CD14-positive monocyte (primary cell): ENCODE results near the gene PDLIM7. TPM values are rescaled to one million over a fixed set of nuclear protein-coding genes. Genes with fewer than 3 reads are reported as not detected.

ENCODE experiments used
- DNase-seq, 3 donors: peaks; one replicate each; pipeline ENCODE4 v3.0.0-alpha.2; 2011 to 2022
- H2AFZ ChIP-seq: 2 replicates; pipeline ENCODE4 v1.6.0; 2012; ENCODE audit warnings: mild to moderate bottlenecking, low read depth, low read length, inconsistent platforms; ENCODE audit not compliant: insufficient read depth, poor library complexity, severe bottlenecking
- H3K27ac ChIP-seq, 2 donors: 1 replicate in 1 of 2; 2 replicates in 1 of 2; pipeline ENCODE4 v1.5.1; 2012 to 2013; ENCODE audit warnings: low read length in 2 of 2, control low read depth in 1 of 2, inconsistent platforms in 1 of 2, low read depth in 1 of 2, mild to moderate bottlenecking in 1 of 2
- H3K27me3 ChIP-seq, 2 donors: one replicate each; pipeline versions ENCODE4 v1.6.0 to v1.6.1; 2011 to 2013; ENCODE audit warnings: low read length in 2 of 2; ENCODE audit not compliant: control insufficient read depth in 2 of 2, insufficient read depth in 2 of 2
- H3K36me3 ChIP-seq, 2 donors: replicated peaks in 1 of 2; 1 replicate in 1 of 2; 2 replicates in 1 of 2; pipeline versions ENCODE4 v1.5.1 to v1.6.1; 2012 to 2013; ENCODE audit warnings: low read length in 2 of 2, control low read depth in 1 of 2, inconsistent platforms in 1 of 2, mild to moderate bottlenecking in 1 of 2; ENCODE audit not compliant: insufficient read depth in 2 of 2, control insufficient read depth in 1 of 2
- H3K4me1 ChIP-seq, 2 donors: 1 replicate in 1 of 2; 2 replicates in 1 of 2; pipeline versions ENCODE4 v1.5.1 to v1.6.1; 2012 to 2013; ENCODE audit warnings: low read length in 2 of 2, control low read depth in 1 of 2, inconsistent platforms in 1 of 2, mild to moderate bottlenecking in 1 of 2, moderate library complexity in 1 of 2; ENCODE audit not compliant: insufficient read depth in 2 of 2, control insufficient read depth in 1 of 2
- H3K4me2 ChIP-seq: replicated peaks from 2 replicates; pipeline ENCODE3; 2012; ENCODE audit warnings: low read length, moderate library complexity, mild to moderate bottlenecking; ENCODE audit not compliant: poor library complexity, severe bottlenecking; ENCODE audit errors: extremely low read depth
- H3K4me3 ChIP-seq, 3 experiments: fragments of 200-600 bp in 1 of 3; sonication (generic) in 1 of 3; replicated peaks in 1 of 3; 1 replicate in 2 of 3; 2 replicates in 1 of 3; pipeline ENCODE4 v1.5.1; 2011 to 2013; ENCODE audit warnings: low read length in 3 of 3, mild to moderate bottlenecking in 3 of 3, control low read depth in 2 of 3, low read depth in 2 of 3, inconsistent platforms in 1 of 3, moderate library complexity in 1 of 3
- H3K79me2 ChIP-seq: 2 replicates; pipeline ENCODE4 v1.6.0; 2012; ENCODE audit warnings: mild to moderate bottlenecking, control low read depth, inconsistent platforms, low read length, moderate library complexity; ENCODE audit not compliant: insufficient read depth
- H3K9ac ChIP-seq: 2 replicates; pipeline ENCODE4 v1.6.0; 2017; ENCODE audit warnings: low read length, mild to moderate bottlenecking; ENCODE audit not compliant: insufficient read depth, poor library complexity, severe bottlenecking
- H3K9me3 ChIP-seq, 2 donors: replicated peaks in 1 of 2; 1 replicate in 1 of 2; 2 replicates in 1 of 2; pipeline versions ENCODE4 v1.5.1 to v1.6.1; 2012 to 2013; ENCODE audit warnings: low read length in 2 of 2, control low read depth in 1 of 2; ENCODE audit not compliant: control insufficient read depth in 1 of 2, insufficient read depth in 1 of 2
- H4K20me1 ChIP-seq: 2 replicates; pipeline ENCODE4 v1.6.0; 2012; ENCODE audit warnings: mild to moderate bottlenecking, low read length, control low read depth, moderate library complexity; ENCODE audit not compliant: insufficient read depth
- H3K27ac Mint-ChIP-seq, 7 donors: one replicate each; pipeline ENCODE4 v1.8.0; 2020; ENCODE audit warnings: mild to moderate bottlenecking in 7 of 7, mixed read lengths in 7 of 7, moderate library complexity in 6 of 7, inconsistent platforms in 2 of 7
- H3K27me3 Mint-ChIP-seq, 3 donors: one replicate each; pipeline ENCODE4 v1.8.0; 2021 to 2022; ENCODE audit warnings: low read depth in 3 of 3, mild to moderate bottlenecking in 3 of 3, mixed read lengths in 3 of 3, moderate library complexity in 3 of 3, inconsistent platforms in 1 of 3
- H3K36me3 Mint-ChIP-seq, 2 donors: one replicate each; pipeline ENCODE4 v1.8.0; 2020; ENCODE audit warnings: mixed read lengths in 2 of 2, inconsistent platforms in 1 of 2, mild to moderate bottlenecking in 1 of 2
- H3K4me1 Mint-ChIP-seq: one replicate; pipeline ENCODE4 v1.8.0; 2020; ENCODE audit warnings: mild to moderate bottlenecking, mixed read lengths
- H3K4me3 Mint-ChIP-seq, 2 donors: one replicate each; pipeline ENCODE4 v1.8.0; 2020; ENCODE audit warnings: mild to moderate bottlenecking in 2 of 2, mixed read lengths in 2 of 2, moderate library complexity in 1 of 2
- H3K9me3 Mint-ChIP-seq, 7 donors: one replicate each; pipeline ENCODE4 v1.8.0; 2020 to 2022; ENCODE audit warnings: mixed read lengths in 7 of 7, mild to moderate bottlenecking in 6 of 7, moderate library complexity in 6 of 7, inconsistent platforms in 2 of 7
- WGBS: methylation state at CpG from one replicate; pipeline ENCODE4 v1.1.5; 2013; ENCODE audit warnings: missing lambda C conversion rate; ENCODE audit not compliant: insufficient coverage; 5-methylcytosine and 5-hydroxymethylcytosine counted together
- intact Hi-C, 2 donors: fragments of 100-400 bp; cut with micrococcal nuclease; formaldehyde crosslinking; loops; one replicate each; pipeline versions ENCODE4 v1.15.0 to v1.15.1; 2023
- polyA plus RNA-seq, 3 donors: library from polyadenylated mRNA; depleted of rRNA in 1 of 3; unstranded in 2 of 3; stranded (reverse) in 1 of 3; fragments of 300-500 nt in 2 of 3; fragments of >200 nt in 1 of 3; fragmentation: Illumina TruSeq in 2 of 3; gene quantifications; 1 replicate in 2 of 3; 2 replicates in 1 of 3; pipeline ENCODE4 v1.2.3, GENCODE V29; 2012 to 2021
- TF ChIP-seq, protein P1 (sequence below): fragments of 200-600 bp; IDR thresholded peaks from one replicate; pipeline ENCODE4 v1.8.0; 2022; ENCODE audit warnings: antibody characterized with exemption, mild to moderate bottlenecking

Gene PDLIM7
- polyA plus RNA-seq, 3 donors: 21.6 to 126 (median 27.2) TPM

DNA sequence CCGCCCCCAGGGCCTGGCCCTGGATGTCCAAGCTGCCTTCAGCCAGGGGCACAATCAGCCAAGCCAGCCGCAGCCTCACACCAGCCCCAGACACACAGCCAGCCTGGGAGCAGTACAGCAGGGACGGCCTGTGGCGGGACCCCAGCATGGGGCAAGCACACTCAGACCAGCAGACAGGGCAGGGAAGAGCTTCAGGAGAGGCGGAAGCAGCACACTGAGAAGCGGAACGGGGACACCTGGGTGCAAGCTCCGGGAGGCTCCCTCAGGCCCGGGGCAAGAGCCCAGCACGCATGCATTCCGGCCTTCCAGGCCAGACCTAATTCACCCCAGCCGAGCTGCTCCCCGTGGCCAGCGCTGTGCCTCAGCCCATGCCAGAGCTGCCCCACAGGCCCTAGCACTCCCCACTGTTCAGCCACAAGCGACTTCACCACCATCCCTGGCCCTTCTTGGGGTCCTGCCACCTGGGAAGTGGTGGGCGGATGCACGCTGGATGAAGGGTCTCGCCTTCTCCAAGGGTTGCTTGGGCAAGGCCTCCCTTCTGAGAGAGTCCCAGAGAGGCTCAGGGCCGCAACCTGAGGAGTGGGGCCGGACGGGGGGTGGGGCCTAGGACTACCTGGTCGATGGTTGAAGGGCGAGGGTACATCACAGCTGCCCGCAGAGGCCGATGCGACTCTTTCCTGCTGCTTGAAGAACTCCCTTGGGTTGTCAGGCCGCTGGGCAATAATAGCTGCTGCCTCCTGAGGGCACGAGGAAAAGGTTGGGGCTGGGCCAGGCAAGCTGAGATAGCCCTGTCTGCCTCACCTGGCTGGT lies 37.4 kb downstream of the PDLIM7 start:
- H3K36me3 Mint-ChIP-seq: peaks cover 2 to 4% of the 10 kb centered on the region in 2 donors
- H3K4me3 ChIP-seq: no peak overlapping the region
- no peak overlapping the region for H3K4me2 ChIP-seq
- peaks cover 45 to 50% of the 10 kb centered on the region in 2 donors for H3K4me1 ChIP-seq
- H3K9ac ChIP-seq: no peak overlapping the region
- H3K27me3 ChIP-seq: no peaks in the 10 kb centered on the region
- 97% methylated on average over 25 of the region's 28 CpGs for WGBS
- peaks cover 9% of the 10 kb centered on the region for H4K20me1 ChIP-seq
- H3K36me3 ChIP-seq: no peaks in the 10 kb centered on the region
- no peak overlapping the region for H2AFZ ChIP-seq
- H3K27ac ChIP-seq: no peak overlapping the region
- no peak for DNase-seq
- H3K9me3 ChIP-seq: no peaks in the 10 kb centered on the region
- intact Hi-C loops: loop anchor here (5.0 kb wide), 2 partner anchors 37 to 153 kb away; partner anchors contain the start of gene PDLIM7 (in 1 of the 2)
- no peak overlapping the region for H3K4me3 Mint-ChIP-seq
- TF ChIP-seq, protein P1, sequence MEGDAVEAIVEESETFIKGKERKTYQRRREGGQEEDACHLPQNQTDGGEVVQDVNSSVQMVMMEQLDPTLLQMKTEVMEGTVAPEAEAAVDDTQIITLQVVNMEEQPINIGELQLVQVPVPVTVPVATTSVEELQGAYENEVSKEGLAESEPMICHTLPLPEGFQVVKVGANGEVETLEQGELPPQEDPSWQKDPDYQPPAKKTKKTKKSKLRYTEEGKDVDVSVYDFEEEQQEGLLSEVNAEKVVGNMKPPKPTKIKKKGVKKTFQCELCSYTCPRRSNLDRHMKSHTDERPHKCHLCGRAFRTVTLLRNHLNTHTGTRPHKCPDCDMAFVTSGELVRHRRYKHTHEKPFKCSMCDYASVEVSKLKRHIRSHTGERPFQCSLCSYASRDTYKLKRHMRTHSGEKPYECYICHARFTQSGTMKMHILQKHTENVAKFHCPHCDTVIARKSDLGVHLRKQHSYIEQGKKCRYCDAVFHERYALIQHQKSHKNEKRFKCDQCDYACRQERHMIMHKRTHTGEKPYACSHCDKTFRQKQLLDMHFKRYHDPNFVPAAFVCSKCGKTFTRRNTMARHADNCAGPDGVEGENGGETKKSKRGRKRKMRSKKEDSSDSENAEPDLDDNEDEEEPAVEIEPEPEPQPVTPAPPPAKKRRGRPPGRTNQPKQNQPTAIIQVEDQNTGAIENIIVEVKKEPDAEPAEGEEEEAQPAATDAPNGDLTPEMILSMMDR: no peak
- peaks cover 2 to 21% (median 16%) of the 10 kb centered on the region in 3 donors for H3K27me3 Mint-ChIP-seq
- H3K79me2 ChIP-seq: no peaks in the 10 kb centered on the region
- H3K27ac Mint-ChIP-seq: peak overlapping the region in 1 of 7 donors; percentile 69
- peaks cover 37% of the 10 kb centered on the region for H3K4me1 Mint-ChIP-seq
- peaks cover 0 to 6% (median 0%) of the 10 kb centered on the region in 7 donors for H3K9me3 Mint-ChIP-seq

DNA sequence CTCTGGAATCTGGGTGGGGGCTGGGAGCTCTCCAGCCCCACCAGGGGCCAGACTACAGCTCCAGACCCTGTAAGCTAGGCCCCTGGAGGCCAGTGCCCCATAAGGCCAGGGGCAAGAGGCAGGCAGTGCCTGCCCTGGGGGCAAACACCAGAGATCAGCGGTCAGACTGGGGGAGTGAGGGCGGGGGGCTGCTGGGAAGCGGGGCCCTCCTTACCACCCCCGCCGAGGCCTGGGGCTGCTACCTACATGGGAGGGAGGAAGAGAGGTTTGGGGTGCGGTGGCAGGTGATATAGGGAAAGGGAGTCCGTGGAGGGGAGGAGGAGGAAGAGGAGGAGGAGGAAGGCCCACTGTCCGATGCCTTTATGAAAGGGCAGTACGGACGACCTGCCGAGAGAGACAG lies 38.0 kb downstream of the PDLIM7 start:
- H3K79me2 ChIP-seq: no peaks in the 10 kb centered on the region
- TF ChIP-seq, protein P1: no peak

More for the DNA sequence above, 38.0 kb downstream of the PDLIM7 start:
- no peak overlapping the region for H2AFZ ChIP-seq
- H3K9ac ChIP-seq: no peak overlapping the region
- no peaks in the 10 kb centered on the region for H3K9me3 ChIP-seq
- peaks cover 2 to 4% of the 10 kb centered on the region in 2 donors for H3K36me3 Mint-ChIP-seq
- H3K27ac ChIP-seq: no peak overlapping the region
- peaks cover 48 to 57% of the 10 kb centered on the region in 2 donors for H3K4me1 ChIP-seq
- intact Hi-C loops: loop anchor here (5.0 kb wide), 2 partner anchors 38 to 152 kb away; partner anchors contain the start of gene PDLIM7 (in 1 of the 2)
- H3K36me3 ChIP-seq: no peaks in the 10 kb centered on the region
- no peak overlapping the region for H3K4me3 Mint-ChIP-seq
- no peak overlapping the region for H3K4me3 ChIP-seq
- WGBS: 90% methylated on average over 4 of the region's 11 CpGs
- peaks cover 0 to 6% (median 0%) of the 10 kb centered on the region in 7 donors for H3K9me3 Mint-ChIP-seq
- peaks cover 9% of the 10 kb centered on the region for H4K20me1 ChIP-seq
- no peak for DNase-seq
- H3K27ac Mint-ChIP-seq: no peak overlapping the region
- peaks cover 2 to 21% (median 17%) of the 10 kb centered on the region in 3 donors for H3K27me3 Mint-ChIP-seq
- H3K4me2 ChIP-seq: no peak overlapping the region
- H3K27me3 ChIP-seq: no peaks in the 10 kb centered on the region
- H3K4me1 Mint-ChIP-seq: peaks cover 37% of the 10 kb centered on the region
